A673 (cell line): ENCODE data around the gene LAMB4.

ENCODE experiments used
- CTCF ChIP-seq: fragments of 300-800, 200-600 bp; sonication (generic); conservative IDR thresholded peaks from 2 replicates; pipeline ENCODE4 v1.5.1; 2017; ENCODE audit warnings: low read depth, mild to moderate bottlenecking, antibody characterized with exemption, low read length, moderate library complexity, mixed read lengths
- EZH2 ChIP-seq: fragments of 200-600 bp; sonication (generic); IDR thresholded peaks from 2 replicates; pipeline ENCODE4 v1.6.1; 2017; ENCODE audit warnings: borderline replicate concordance, low read depth, mild to moderate bottlenecking, mixed read lengths, antibody characterized with exemption, low read length; ENCODE audit not compliant: poor library complexity, severe bottlenecking

DNA sequence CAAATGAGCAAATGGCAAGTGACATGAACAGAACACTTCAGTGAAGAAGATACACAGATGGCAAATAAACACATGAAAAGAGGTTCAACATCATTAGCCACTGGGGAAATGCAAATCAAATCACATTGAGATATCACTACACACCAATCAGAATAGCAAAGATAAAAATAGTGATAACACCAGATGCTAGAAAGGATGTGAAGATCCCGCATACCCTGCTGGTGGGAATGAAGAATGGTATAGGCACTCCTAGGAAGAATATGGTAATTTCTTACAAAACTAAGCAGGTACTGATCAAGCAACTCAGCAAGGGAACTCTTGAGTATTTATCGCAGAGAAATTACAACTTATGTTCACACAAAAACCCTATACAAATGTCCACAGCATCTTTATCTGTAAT lies 11.2 kb downstream of the LAMB4 start:
- TF ChIP-seq CTCF (no peak), EZH2 (no peak)
